NCI-H524 treated with DMSO at 0.1 percent for 48 hours (cell line): ENCODE measurements around the gene HLA-E.
"Not testable (repeated sequence)": the region's sequence is repeated elsewhere in the genome, so short reads cannot be mapped to it uniquely, and the experiment has no call there.

ENCODE experiments used
- DNase-seq: peaks from one replicate; lab custom pipeline; 2025; lab: John Stamatoyannopoulos, UW

HLA-E gene

GRCh38 chr6:30507849-30508827 lies 18.8 kb downstream of the HLA-E start:
- DNase-seq, result no peak

- no peak for DNase-seq
Observed at GRCh38 chr6:30508890-30509736, 19.8 kb downstream of the HLA-E start.

GRCh38 chr6:30510419-30511168 lies 21.3 kb downstream of the HLA-E start:
- DNase-seq, result no peak

- DNase-seq, result no peak
Observed at GRCh38 chr6:30511169-30511546, 21.8 kb downstream of the HLA-E start.

GRCh38 chr6:30513451-30513850 lies 24.1 kb downstream of the HLA-E start:
- DNase-seq, result no peak

GRCh38 chr6:30515106-30515505 lies 25.8 kb downstream of the HLA-E start:
- no peak for DNase-seq

- DNase-seq, result no peak
Observed at GRCh38 chr6:30515944-30516753, 26.8 kb downstream of the HLA-E start.

GRCh38 chr6:30516754-30517076 lies 27.4 kb downstream of the HLA-E start:
- DNase-seq, result not testable (repeated sequence)

GRCh38 chr6:30517767-30518504 lies 28.6 kb downstream of the HLA-E start:
- not testable (repeated sequence) for DNase-seq

- DNase-seq, result not testable (repeated sequence)
Observed at GRCh38 chr6:30518505-30519145, 29.3 kb downstream of the HLA-E start.

GRCh38 chr6:30520522-30520921 lies 31.2 kb downstream of the HLA-E start:
- DNase-seq, result no peak

GRCh38 chr6:30521082-30521481 lies 31.8 kb downstream of the HLA-E start:
- not testable (repeated sequence) for DNase-seq

- not testable (repeated sequence) for DNase-seq
Observed at GRCh38 chr6:30521952-30522351, 32.6 kb downstream of the HLA-E start.

- DNase-seq, result not testable (repeated sequence)
Observed at GRCh38 chr6:30526444-30526843, 37.1 kb downstream of the HLA-E start.

GRCh38 chr6:30529349-30529875 lies 40.1 kb downstream of the HLA-E start:
- not testable (repeated sequence) for DNase-seq

GRCh38 chr6:30530014-30530413 lies 40.7 kb downstream of the HLA-E start:
- DNase-seq, result no peak

- DNase-seq, result no peak
Observed at GRCh38 chr6:30533460-30534294, 44.4 kb downstream of the HLA-E start.

- no peak for DNase-seq
Observed at GRCh38 chr6:30537931-30538330, 48.6 kb downstream of the HLA-E start.
